ENCODE results near the gene CYP4F2. TPM values are rescaled to one million over a fixed set of nuclear protein-coding genes. Genes with fewer than 3 reads are reported as not detected.
"Not testable (repeated sequence)": the region's sequence is repeated elsewhere in the genome, so short reads cannot be mapped to it uniquely, and the experiment has no call there.

The CYP4F2 gene
- total RNA-seq, 4 donors from 2014 or later: 0.98 TPM; not detected in 3

DNA sequence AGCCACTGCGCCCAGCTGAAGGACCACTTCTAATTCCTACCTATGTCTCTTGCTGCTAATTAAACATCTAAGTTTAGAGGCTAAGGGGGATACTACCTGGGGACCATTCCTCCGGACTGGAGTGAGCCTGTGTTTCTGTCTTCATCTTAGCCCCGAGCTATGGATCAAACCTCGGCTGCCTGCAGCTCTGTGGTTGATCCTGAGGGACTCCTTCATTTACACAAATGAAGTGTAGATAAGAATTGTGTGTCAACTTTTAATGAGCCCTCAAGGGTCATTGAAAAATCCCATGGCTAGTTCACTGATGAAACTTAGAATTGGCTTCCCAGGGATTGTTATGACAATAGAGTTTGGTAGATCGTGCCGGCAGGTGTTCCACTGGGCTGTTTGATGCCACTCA lies 51.0 kb downstream of the CYP4F2 start:
- no peak for TF ChIP-seq POLR2A (IDR thresholded peaks at IDR 0.05)
- TF ChIP-seq, protein P1, sequence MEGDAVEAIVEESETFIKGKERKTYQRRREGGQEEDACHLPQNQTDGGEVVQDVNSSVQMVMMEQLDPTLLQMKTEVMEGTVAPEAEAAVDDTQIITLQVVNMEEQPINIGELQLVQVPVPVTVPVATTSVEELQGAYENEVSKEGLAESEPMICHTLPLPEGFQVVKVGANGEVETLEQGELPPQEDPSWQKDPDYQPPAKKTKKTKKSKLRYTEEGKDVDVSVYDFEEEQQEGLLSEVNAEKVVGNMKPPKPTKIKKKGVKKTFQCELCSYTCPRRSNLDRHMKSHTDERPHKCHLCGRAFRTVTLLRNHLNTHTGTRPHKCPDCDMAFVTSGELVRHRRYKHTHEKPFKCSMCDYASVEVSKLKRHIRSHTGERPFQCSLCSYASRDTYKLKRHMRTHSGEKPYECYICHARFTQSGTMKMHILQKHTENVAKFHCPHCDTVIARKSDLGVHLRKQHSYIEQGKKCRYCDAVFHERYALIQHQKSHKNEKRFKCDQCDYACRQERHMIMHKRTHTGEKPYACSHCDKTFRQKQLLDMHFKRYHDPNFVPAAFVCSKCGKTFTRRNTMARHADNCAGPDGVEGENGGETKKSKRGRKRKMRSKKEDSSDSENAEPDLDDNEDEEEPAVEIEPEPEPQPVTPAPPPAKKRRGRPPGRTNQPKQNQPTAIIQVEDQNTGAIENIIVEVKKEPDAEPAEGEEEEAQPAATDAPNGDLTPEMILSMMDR (IDR thresholded peaks at IDR 0.05 in 4 of 5, conservative IDR thresholded peaks at IDR 0.05 in 1 of 5): no peak
- no peaks in the 10 kb centered on the region for H3K27me3 ChIP-seq
- no peaks in the 10 kb centered on the region for H3K4me1 ChIP-seq
- H3K9me3 ChIP-seq: no peaks in the 10 kb centered on the region
- intact Hi-C loops (cut with DNase I; ENCODE audit: low total_unique reads): no loop called here
- H3K27ac ChIP-seq: no peak overlapping the region
- DNase-seq (no peak), ATAC-seq (no peak)
- no peaks in the 10 kb centered on the region for H3K36me3 ChIP-seq
- no peak overlapping the region for H3K4me3 ChIP-seq
- in situ Hi-C loops (cut with MboI; ENCODE audit: low sequenced_read_pairs in 4 of 4): no loop called here

- H3K4me3 ChIP-seq; ATAC-seq; in situ Hi-C loops (cut with MboI; ENCODE audit: low sequenced_read_pairs in 4 of 4): not testable (repeated sequence)
These were observed 54.0 kb downstream of the CYP4F2 start for GRCh38 chr19:15843894-15844222.

DNA sequence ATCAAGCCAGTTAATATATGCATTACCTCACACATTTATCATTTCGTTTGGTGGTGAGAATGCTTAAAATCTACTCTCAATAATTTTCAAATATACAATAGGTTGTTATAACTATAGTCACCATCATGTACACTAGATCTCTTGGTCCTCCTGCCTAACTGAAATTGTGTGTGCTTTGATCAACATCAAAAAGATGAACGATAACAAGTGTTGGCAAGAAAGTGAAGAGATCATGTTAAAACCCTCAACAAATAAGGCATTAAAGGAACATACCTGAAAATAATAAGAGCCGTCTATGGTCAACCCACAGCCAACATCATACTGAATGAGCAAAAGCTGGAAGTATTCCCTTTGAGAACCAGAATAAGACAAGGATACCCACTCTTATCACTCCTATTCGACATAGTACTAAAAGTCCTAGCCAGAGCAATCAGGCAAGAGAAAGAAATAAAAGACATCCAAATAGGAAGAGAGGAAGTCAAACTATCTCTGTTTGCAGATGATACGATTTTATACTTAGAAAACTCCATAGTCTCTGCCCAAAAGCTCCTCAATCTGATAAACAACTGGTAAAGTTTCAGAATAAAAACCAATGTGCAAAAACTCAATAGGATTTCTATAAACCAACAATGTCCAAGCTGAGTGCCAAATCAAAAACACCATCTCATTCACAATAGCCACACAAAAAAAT lies 54.5 kb downstream of the CYP4F2 start:
- Histone ChIP-seq H3K27me3 (no peaks in the 10 kb centered on the region), H3K27ac (no peak overlapping the region), H3K36me3 (no peaks in the 10 kb centered on the region), H3K4me3 (no peak overlapping the region), H3K4me1 (no peaks in the 10 kb centered on the region), H3K9me3 (no peaks in the 10 kb centered on the region)
- DNase-seq (no peak), ATAC-seq (no peak)
- in situ Hi-C loops (cut with MboI; ENCODE audit: low sequenced_read_pairs in 4 of 4): no loop called here
- intact Hi-C loops (cut with DNase I; ENCODE audit: low total_unique reads): no loop called here
- TF ChIP-seq POLR2A (IDR thresholded peaks at IDR 0.05): no peak
- TF ChIP-seq, protein P1 (IDR thresholded peaks at IDR 0.05 in 4 of 5, conservative IDR thresholded peaks at IDR 0.05 in 1 of 5): no peak

More at GRCh38 chr19:15843894-15844222, 54.0 kb downstream of the CYP4F2 start:
- H3K27ac ChIP-seq; intact Hi-C loops (cut with DNase I; ENCODE audit: low total_unique reads); DNase-seq; H3K27me3 ChIP-seq; H3K4me1 ChIP-seq; H3K36me3 ChIP-seq; H3K9me3 ChIP-seq: not testable (repeated sequence)

- Histone ChIP-seq H3K4me3 (no peak overlapping the region), H3K9me3 (no peaks in the 10 kb centered on the region), H3K27me3 (no peaks in the 10 kb centered on the region), H3K27ac (no peak overlapping the region), H3K36me3 (no peaks in the 10 kb centered on the region), H3K4me1 (no peaks in the 10 kb centered on the region)
- TF ChIP-seq, protein P1 (IDR thresholded peaks at IDR 0.05 in 4 of 5, conservative IDR thresholded peaks at IDR 0.05 in 1 of 5): no peak
- no peak for TF ChIP-seq POLR2A (IDR thresholded peaks at IDR 0.05)
- ATAC-seq (no peak), DNase-seq (no peak)
- in situ Hi-C loops (cut with MboI; ENCODE audit: low sequenced_read_pairs in 4 of 4): no loop called here
- intact Hi-C loops (cut with DNase I; ENCODE audit: low total_unique reads): no loop called here
These were observed 55.9 kb downstream of the CYP4F2 start for GRCh38 chr19:15841875-15842569.

- Histone ChIP-seq H3K36me3 (no peaks in the 10 kb centered on the region), H3K27me3 (no peaks in the 10 kb centered on the region), H3K9me3 (no peaks in the 10 kb centered on the region), H3K4me1 (peaks cover 0 to 2% of the 10 kb centered on the region in 2 donors), H3K27ac (no peak overlapping the region), H3K4me3 (no peak overlapping the region)
- intact Hi-C loops (cut with DNase I; ENCODE audit: low total_unique reads) (no loop called here), in situ Hi-C loops (cut with MboI; ENCODE audit: low sequenced_read_pairs in 4 of 4) (no loop called here)
- DNase-seq (no peak), ATAC-seq (no peak)
- TF ChIP-seq POLR2A (IDR thresholded peaks at IDR 0.05): no peak
- TF ChIP-seq, protein P1 (IDR thresholded peaks at IDR 0.05 in 4 of 5, conservative IDR thresholded peaks at IDR 0.05 in 1 of 5): no peak
These were observed 57.0 kb downstream of the CYP4F2 start for GRCh38 chr19:15840833-15841232.

GRCh38 chr19:15839888-15840287 lies 58.0 kb downstream of the CYP4F2 start:
- in situ Hi-C loops (cut with MboI; ENCODE audit: low sequenced_read_pairs in 4 of 4); DNase-seq; H3K9me3 ChIP-seq; H3K4me3 ChIP-seq; ATAC-seq; H3K27ac ChIP-seq; H3K4me1 ChIP-seq; H3K36me3 ChIP-seq; H3K27me3 ChIP-seq: not testable (repeated sequence)
- intact Hi-C loops (cut with DNase I; ENCODE audit: low total_unique reads): loop anchor here (10.0 kb wide), 1 partner anchor 355 kb away; the partner anchor contains the start of gene AP1M1
